Esophagus muscularis mucosa (tissue), 4 donors: ENCODE measurements around the gene CR2.

Source experiments
- CTCF ChIP-seq, 3 experiments: fragments of 200-600 bp in 2 of 3; fragments of 450-650 bp in 1 of 3; sonication (generic) in 2 of 3; IDR thresholded peaks; one replicate each; pipeline ENCODE4 v1.5.1; 2017 to 2019; ENCODE audit warnings: antibody characterized with exemption in 3 of 3, mild to moderate bottlenecking in 2 of 3, moderate library complexity in 1 of 3
- EP300 ChIP-seq: sonication (generic); formaldehyde crosslinking; IDR thresholded peaks from one replicate; pipeline ENCODE4 v1.6.1; 2017; ENCODE audit warnings: antibody characterized with exemption
- POLR2A ChIP-seq: fragments of 450-650 bp; IDR thresholded peaks from one replicate; pipeline ENCODE4 v1.6.1; 2017; ENCODE audit warnings: antibody characterized with exemption, moderate library complexity, mild to moderate bottlenecking, low read depth
- POLR2AphosphoS5 ChIP-seq, 2 donors: sonication (generic); formaldehyde crosslinking; IDR thresholded peaks; one replicate each; pipeline ENCODE4 v1.6.1; 2017; ENCODE audit warnings: antibody characterized with exemption in 2 of 2

GRCh38 chr1:207423560-207424292, 30.4 kb upstream of the CR2 start:
- TF ChIP-seq CTCF (IDR thresholded peaks at IDR 0.05) (no peak), POLR2AphosphoS5 (IDR thresholded peaks at IDR 0.05) (no peak), POLR2A (no peak), EP300 (no peak)
